Measurements from ENCODE around the gene PARM1. TPM values are rescaled to one million over a fixed set of nuclear protein-coding genes. Genes with fewer than 3 reads are reported as not detected.

PARM1 gene, protein sequence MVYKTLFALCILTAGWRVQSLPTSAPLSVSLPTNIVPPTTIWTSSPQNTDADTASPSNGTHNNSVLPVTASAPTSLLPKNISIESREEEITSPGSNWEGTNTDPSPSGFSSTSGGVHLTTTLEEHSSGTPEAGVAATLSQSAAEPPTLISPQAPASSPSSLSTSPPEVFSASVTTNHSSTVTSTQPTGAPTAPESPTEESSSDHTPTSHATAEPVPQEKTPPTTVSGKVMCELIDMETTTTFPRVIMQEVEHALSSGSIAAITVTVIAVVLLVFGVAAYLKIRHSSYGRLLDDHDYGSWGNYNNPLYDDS
- 10 to 100 TPM; 48.2 to 64.8 (median 48.5) TPM for polyA plus RNA-seq (ENCODE audit: insufficient read length in 4 of 4)

DNA sequence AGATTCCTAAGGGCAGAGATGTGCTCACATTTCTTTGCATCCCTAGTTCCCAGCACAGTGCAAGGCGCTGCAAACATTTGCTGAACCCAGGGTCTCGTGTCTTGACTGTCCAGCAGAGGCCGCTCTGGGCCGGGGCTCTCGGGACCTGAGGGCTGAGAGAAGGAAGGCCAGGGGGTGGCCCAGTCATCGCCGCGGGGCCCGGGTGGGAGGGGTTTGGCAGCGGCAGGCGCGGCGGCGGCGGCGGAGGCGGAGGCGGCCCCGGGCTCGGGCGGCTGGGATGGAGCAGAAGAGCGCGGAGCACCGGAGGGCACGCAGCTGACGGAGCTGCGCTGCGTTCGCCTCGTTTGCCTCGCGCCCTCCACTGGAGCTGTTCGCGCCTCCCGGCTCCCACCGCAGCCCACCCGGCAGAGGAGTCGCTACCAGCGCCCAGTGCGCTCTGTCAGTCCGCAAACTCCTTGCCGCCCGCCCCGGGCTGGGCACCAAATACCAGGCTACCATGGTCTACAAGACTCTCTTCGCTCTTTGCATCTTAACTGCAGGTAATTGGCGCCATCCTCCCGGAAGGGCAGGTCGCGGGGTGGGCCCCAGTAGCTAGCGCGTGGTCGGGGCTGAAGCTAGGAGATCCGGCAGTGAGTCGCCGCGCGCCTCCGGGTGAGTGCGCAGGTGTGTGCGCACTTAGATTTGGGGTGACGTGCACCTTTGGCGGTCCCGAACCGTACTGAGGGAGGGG is at the start of gene PARM1:
TSS of gene PARM1 (plus strand) at position 285 of the 730 bp plus-strand sequence. CDS start at position 497, 212 bp downstream.
- DNase-seq (ENCODE audit: low read depth in 4 of 4, low spot score in 2 of 4): peak; percentile 57 to 78 (median 66)

DNA sequence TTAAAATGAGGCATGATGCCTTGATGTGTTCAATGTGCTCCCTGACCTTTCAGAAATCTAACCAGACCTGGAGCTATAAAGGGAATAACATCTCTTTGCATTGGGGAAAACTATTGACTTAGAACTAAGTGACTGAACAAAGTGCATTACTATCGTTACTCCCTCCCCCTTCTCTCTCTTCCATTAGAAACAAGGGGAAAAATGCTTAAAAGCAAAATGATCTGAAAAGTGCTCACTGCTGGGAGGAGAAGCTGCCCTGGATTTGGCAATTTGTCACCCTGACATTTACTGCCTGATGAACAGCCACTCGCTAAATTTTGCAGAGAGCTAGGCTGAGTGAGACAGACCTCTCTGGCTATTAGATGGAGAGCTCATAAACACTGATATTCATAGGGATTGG is 48.6 kb upstream of the PARM1 start:
- peak in 2 of 4 donors; percentile 7 to 41 for DNase-seq (ENCODE audit: low read depth in 4 of 4, low spot score in 2 of 4)

DNA sequence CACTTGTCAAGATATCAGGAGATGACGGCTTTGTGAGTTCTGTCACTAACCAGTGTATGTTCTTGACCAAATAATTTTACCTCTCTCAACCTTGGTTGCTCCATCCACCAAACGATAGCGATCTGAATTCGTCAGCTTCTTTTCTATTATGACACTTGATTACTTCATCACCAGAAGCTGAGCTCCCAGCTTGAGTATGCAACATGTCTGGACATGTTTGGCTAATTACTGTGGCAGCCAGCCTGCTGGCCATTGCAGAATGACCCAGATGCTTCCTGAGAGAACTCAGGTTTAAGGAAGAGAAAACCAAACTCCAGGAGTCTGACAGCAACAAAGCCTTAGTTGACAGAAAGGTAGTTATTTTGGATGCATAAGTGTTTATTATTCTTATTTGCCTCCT is 46.4 kb upstream of the PARM1 start:
- DNase-seq (ENCODE audit: low read depth in 4 of 4, low spot score in 2 of 4): no peak

DNA sequence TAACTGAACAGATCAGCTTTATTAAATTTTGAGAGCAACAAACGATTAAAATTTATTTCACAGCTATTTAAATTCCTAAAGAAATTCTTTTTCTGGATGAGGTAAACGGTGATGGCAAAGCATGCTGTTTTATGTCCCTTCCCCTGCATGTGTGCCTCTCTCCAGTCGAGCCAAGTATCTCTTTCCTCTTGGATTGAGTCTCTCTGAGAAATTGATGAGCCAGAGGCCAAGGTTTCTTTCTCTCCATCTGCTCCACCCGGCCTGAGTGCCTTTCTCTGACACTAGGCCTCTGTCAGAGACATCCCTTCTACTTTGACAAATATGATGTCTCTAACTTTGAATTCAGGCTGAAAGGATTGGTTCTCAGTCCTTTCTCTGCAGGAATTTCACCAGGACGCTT is 42.6 kb upstream of the PARM1 start:
- DNase-seq (ENCODE audit: low read depth in 4 of 4, low spot score in 2 of 4): no peak

DNA sequence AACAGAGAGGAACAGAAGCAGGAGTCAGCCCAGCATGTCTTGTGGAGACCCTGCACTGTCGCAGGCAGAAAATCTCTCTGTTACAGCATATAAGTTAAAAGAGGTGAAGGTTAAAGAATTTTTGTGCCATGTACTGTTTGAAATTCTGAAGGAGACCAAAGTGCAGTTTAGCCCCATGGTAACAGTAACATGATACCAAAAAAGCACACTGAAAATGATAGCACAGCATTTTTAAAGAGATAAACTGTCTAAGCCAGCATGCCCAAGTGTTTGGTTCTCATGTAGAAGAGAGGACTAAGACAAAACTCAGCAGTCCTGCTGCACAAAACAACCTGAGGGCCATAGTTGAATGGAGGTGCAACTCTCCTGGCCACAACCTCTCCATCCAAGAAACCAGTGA is 41.9 kb upstream of the PARM1 start:
- no peak for DNase-seq (ENCODE audit: low read depth in 4 of 4, low spot score in 2 of 4)

DNA sequence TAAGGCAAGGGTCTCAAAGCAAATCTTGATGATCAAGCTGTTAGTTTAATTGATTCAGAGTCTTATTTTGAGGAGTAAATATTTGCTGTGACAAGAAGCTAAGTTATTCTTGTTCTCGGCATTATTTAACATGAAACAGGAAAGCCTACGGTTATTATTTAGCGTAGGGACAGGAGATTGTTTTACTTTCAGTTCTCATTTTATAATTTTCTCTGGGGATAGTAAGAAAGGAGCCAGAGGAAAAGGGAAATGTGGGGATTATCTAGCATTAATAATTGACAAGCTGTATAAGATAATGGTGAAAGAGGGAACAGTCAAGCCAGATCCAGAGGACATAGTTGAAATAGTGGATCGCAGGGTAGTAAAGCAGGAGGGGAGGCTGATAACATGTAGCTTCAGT is 39.7 kb upstream of the PARM1 start:
- DNase-seq (ENCODE audit: low read depth in 4 of 4, low spot score in 2 of 4): no peak

DNA sequence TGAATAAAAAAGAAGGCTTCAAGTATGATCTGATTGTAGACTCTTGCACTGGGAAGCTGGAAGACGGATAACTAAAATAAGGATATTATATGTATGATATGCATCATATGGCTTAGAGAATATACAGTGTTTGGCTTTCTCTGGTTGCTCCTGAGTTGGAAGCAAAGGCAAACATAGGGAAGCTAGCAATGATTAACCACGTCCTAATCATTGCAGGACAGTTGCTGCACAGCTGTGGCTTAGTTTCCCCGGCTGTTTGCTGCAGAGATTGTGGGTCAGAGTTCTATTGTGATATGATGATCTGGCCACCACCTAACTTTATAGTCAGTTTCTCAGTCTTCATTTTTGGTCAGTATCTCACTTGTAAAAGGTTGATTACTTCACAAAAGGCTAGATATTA is 36.3 kb upstream of the PARM1 start:
- no peak for DNase-seq (ENCODE audit: low read depth in 4 of 4, low spot score in 2 of 4)

DNA sequence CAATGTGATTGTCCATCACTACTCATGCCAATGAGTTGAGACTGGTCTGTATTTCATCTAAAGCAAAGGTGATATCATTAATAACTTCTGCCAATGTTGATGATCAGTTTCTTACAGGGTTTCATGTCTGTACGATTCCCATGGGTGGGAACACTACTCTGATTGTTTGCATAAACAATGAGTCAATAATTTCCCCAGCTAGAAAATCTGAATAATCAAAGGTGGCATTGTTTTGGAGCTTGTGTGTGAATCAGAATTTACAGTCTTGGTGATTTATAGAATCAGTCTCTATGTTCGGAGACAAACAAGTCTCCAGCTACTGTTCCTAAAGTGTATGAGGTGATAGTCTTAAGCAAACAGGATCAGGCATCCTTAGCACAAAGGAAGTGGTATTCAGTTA is 35.5 kb upstream of the PARM1 start:
- no peak for DNase-seq (ENCODE audit: low read depth in 4 of 4, low spot score in 2 of 4)

DNA sequence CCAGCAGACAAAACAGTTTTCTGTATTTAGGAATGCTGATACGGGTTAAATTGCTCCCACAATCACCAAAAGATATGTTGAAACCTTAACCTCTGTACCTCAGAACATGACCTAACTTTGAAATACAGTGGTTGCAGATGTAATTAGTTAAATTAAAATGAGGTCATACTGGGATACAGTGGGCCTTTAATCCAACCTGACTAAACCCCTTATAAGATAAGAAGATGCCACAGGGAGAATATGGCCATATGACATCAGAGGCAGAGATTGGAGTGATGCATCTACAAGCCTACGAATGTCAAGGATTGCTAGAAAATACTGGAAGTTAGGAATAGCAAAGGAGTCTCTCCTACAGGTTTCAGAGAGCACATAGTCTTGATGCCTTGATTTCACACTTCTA is 32.1 kb upstream of the PARM1 start:
- DNase-seq (ENCODE audit: low read depth in 4 of 4, low spot score in 2 of 4): no peak

DNA sequence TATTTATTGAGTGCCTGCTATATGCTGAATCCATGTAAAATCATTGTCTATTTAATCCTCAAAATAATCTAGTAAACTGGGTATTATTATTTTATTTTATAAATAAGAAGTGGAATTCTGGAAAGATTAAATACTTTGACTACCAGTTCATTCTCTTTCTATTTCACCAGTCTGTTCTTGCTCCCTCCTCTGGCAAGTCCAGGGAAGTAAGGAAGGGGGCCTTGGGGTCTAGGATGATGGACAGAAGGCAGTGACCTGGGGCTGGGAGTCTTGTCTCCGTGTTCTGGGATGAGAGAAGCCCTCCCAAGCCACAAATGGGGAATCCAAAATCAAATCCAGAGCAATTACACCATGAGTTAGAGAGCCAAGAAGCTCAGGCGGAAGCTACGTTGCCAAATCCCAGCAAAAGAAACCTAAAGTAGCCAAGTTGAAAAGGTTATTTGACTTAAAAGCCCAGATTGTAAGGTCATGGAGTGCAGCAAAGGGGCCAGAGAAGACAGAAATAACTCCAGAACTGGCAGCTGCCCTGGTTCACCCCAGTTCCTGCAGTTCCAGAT is 28.3 kb upstream of the PARM1 start:
- DNase-seq (ENCODE audit: low read depth in 4 of 4, low spot score in 2 of 4): no peak

DNA sequence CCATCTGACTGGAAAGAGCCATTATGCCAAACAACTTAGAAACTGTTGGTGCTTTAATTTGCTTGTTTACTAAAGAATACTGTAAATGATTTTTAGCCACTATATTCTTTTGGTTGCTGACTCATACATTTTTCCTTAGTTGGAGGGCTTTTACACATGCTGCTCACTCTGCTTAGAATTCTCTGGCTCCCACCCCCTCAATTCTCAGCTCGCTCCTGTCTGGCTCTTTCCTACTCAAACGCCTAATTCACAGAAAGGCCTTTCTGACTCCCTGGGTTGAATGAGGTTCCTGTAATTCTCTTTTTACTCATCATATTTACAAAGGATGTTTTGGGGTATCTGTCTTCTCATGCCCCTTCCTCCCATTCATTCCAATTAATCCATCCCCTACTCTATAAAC is 26.1 kb upstream of the PARM1 start:
- no peak for DNase-seq (ENCODE audit: low read depth in 4 of 4, low spot score in 2 of 4)

DNA sequence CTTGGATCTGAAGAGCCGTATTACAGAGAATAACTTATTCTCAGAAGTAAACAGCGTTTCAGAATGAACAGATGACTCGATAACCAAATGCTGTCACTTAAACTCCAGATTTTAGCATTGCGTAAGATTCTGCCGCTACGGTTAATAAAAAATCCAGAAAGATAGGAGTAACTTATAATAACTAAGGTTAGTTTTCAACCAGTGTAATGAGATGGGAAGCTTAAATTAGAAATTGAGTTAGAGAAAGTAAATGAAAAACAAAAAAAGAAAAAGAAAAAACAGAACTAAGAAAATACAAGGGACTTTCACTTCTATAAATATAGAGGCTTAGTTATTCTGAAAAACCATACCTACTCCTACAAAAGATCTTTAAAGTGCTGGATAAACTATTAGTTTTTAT is 13.1 kb upstream of the PARM1 start:
- no peak for DNase-seq (ENCODE audit: low read depth in 4 of 4, low spot score in 2 of 4)

DNA sequence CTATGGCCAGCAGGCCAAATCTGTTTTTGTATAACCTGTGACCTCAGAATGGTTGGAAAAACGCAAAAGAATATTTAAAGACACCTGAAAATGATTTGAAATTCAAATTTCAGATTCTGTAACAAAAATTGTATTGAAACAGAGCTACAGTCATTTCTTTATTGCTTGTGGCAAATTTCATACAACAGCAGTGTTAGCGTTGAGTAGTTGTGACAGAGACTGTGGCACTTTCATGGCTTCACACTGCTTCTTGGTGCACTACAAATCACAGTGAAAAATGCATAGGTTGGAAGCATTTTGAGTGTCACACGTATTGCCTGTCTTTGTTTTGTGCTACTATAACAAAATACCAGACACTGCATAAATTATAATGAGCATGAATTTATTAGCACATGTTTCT is 12.2 kb upstream of the PARM1 start:
- DNase-seq (ENCODE audit: low read depth in 4 of 4, low spot score in 2 of 4): no peak

DNA sequence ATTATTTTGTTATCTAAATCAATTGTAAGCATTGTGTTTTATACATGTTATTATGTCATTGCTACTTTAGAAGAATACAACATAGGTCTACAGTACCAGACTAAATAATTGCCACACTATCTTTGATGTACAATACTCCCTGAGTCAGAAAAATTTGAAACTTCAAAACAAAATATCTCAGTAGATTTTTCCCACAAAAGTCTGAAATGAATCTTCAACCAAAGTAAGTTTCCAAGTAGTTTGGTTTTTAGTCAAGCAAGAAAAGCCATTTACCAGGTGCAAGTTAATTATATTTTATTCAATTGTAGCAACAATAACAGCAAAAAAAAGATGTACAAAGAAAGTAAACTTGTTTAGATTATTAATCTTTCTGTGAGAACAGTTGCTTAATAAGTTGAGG is 11.4 kb upstream of the PARM1 start:
- no peak for DNase-seq (ENCODE audit: low read depth in 4 of 4, low spot score in 2 of 4)

DNA sequence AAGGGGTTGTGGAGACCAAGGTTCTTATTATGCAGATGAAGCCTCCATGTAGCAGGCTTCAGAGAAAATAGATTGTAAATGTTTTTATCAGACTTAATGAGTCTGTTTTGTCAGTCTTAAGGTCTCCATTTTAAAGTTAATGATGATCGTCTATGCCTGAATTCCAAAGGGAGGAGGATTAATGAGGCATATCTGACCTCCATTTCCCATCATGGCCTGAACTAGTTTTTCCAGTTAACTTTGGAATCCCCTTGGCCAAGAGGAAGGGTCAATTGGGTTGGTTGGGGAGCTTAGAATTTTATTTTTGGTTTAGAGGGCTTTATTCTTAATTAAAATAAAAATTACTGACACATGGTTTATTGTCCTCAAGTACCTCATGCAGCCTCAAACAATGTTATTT is 6.9 kb upstream of the PARM1 start:
- DNase-seq (ENCODE audit: low read depth in 4 of 4, low spot score in 2 of 4): no peak

DNA sequence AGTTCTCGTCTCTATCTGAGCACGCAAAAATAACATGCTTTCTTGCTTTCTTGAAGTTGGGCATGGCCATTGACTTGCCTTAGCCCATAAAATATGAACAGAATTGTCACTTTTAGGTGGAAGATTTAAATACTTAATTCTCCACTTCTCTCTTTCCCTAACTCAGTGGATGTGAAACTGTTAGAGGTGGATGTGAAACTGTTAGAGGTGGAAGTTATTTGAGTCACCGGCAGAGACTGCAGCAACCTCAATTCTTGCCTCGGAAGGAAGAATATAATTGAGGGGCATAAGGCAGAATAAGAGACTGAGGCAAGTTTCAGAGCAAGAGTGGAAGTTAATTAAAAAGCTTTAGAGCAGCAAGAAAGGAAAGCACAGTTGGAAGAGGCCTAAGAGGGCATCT is 2.8 kb upstream of the PARM1 start:
- DNase-seq (ENCODE audit: low read depth in 4 of 4, low spot score in 2 of 4): no peak

DNA sequence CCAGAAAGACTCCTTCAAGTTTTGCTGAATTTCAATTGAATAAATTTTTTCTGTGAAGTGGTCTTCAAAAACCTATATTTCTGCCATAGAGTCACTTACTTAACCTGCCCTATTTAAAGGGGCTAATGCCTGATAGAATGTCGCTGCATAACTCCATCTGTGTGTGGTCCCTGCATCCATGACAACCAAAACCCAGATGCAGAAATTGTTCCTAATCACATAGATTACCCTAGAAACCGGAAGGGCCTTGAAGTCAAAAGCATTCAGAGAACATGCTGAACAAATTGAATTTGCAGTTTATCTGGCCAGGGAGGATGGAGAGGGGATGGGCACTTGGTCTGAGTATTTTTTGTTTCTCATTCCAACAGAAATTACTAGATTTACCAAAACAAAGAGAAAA is 1.5 kb upstream of the PARM1 start:
- no peak for DNase-seq (ENCODE audit: low read depth in 4 of 4, low spot score in 2 of 4)

DNA sequence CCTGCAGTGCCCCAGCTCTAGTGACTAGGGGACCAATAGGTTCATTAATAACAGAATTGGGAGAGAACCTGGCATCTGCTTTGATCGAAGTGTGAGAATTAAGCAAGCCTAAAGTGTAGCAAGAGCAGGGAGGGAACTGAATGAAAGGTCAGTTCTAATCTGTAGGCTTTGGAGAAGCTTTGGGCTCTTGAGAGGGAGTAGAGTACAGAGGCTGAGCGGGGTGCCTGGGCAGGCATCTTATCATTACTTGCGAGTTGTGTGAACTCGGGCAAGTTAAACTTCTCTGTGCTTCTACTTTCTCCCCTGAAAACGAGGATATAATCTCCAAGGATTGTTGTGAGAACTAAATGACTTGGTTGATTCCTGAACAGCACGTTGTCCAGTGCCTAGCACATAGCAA is 906 bp upstream of the PARM1 start:
- DNase-seq (ENCODE audit: low read depth in 4 of 4, low spot score in 2 of 4): no peak

DNA sequence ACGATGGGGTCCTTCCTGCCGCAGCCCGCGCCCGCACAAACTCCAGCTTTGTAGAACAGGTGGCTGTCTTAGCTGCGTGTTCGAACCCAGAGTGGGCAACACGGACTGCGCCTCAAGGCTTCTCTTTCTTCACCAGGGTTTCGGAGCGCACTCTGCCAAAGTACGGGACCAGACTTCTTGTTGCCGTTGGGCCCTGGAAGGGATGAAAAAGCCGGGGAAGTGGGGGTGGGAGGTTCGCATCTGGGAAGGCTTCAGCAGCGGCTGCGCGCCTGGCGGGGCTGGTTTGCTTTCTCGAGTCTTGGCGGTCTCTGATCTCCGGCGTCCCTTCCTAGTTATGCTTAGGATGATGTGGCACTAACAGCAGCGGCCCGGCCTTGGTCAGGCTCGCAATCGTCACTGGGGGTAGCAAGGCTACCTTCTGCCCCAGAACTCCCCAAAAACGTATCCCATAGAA is 673 bp downstream of the PARM1 start:
- no peak for DNase-seq (ENCODE audit: low read depth in 4 of 4, low spot score in 2 of 4)

DNA sequence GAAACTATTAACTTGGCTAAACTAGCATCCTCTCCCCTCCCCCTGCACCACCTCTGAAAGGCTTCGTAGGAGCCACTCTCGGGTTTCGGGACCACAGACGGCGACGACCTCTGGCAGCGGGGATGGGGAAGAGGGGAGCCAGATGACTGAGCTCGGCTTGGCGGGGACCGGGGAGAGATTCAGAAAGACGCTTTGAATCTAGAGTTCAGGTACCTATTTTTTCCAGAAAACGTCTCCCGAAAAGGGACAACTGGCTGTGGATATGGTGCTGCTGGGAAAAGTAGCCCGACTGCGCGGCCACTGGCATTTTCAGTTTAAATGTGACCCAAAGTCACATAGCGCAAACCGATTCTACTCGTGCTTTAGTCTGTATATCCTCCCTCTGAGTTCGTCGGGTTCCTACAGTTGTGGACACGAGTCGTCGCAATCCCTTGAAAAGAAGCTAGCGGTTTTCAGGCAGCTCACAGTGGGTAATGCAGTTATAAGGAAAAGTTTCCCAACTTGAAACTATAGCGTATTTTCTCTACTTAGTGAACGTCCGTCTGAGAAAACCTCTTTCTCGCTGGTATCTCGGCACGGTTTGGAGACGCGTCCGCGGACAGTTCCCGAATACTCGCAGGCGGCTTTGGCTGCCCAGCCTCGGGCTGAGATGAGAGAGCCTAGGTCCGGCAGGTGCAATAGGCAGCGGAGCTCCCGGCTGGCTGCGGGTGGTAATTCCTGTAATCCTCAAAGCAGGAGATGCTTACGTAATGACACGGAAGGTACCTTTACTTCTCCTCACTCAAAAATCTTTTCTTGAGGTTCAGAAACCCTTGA is 1.3 kb downstream of the PARM1 start:
- peak in 3 of 4 donors; percentile 33 to 56 (median 51) for DNase-seq (ENCODE audit: low read depth in 4 of 4, low spot score in 2 of 4)

DNA sequence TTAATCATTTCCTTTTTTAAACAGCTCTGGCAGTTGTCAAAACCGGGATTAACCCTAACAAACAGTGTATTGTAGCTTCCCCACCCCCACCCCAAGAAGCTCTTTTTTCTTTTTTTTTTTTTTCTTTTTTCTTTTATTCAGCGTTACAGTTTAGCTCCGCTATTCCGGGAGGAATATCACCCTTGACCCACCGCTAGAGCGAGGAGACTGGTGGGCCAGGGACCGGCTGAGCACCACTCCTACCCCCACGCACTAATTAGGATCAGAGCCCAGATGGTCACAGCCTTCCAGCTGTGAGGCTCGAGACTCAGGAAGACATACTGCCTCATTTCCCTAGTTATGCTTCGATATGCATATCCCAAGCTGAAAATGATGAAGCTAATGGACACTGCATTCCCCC is 2.0 kb downstream of the PARM1 start:
- peak in 2 of 4 donors; percentile 16 to 21 for DNase-seq (ENCODE audit: low read depth in 4 of 4, low spot score in 2 of 4)
